GM19463 (cell line): Measurements from ENCODE around the gene CCN2.

Experiments used
- ATAC-seq: cut with Tn5 transposase; IDR thresholded peaks from one replicate; pipeline ENCODE4 v1.9.1; 2021; ENCODE audit warnings: mild to moderate bottlenecking, moderate library complexity; ENCODE audit not compliant: unreplicated experiment

Gene CCN2

GRCh38 chr6:131967948-131968347 lies 16.8 kb upstream of the CCN2 start:
- ATAC-seq, result no peak

- no peak for ATAC-seq
Observed at GRCh38 chr6:131966443-131966842, 15.3 kb upstream of the CCN2 start.

- no peak for ATAC-seq
Observed at GRCh38 chr6:131963063-131963462, 11.9 kb upstream of the CCN2 start.

- ATAC-seq, result no peak
Observed at GRCh38 chr6:131960371-131961133, 9.4 kb upstream of the CCN2 start.

GRCh38 chr6:131958542-131959470 lies 7.6 kb upstream of the CCN2 start:
- ATAC-seq, result no peak

- ATAC-seq, result no peak
Observed at GRCh38 chr6:131958095-131958494, 6.9 kb upstream of the CCN2 start.

- ATAC-seq, result no peak
Observed at GRCh38 chr6:131955876-131956275, 4.7 kb upstream of the CCN2 start.

GRCh38 chr6:131955192-131955591 lies 4.0 kb upstream of the CCN2 start:
- ATAC-seq, result no peak

GRCh38 chr6:131954775-131955107 lies 3.6 kb upstream of the CCN2 start:
- no peak for ATAC-seq

- no peak for ATAC-seq
Observed at GRCh38 chr6:131954059-131954774, 3.0 kb upstream of the CCN2 start.

- ATAC-seq, result no peak
Observed at GRCh38 chr6:131952886-131953509, 1.8 kb upstream of the CCN2 start.

GRCh38 chr6:131951576-131952230 lies 531 bp upstream of the CCN2 start:
- ATAC-seq, result no peak

- peak; percentile 41 for ATAC-seq
Observed at GRCh38 chr6:131949909-131950766, 1.0 kb downstream of the CCN2 start.

- ATAC-seq, result no peak
Observed at GRCh38 chr6:131949620-131949908, 1.6 kb downstream of the CCN2 start.

GRCh38 chr6:131948692-131949619 lies 2.2 kb downstream of the CCN2 start:
- ATAC-seq, result no peak

- no peak for ATAC-seq
Observed at GRCh38 chr6:131947986-131948661, 3.0 kb downstream of the CCN2 start.

- no peak for ATAC-seq
Observed at GRCh38 chr6:131946992-131947955, 3.9 kb downstream of the CCN2 start.
